HUES6 (cell line): ENCODE results near the gene ELFN2.

ENCODE experiments used
- H3K27ac ChIP-seq: 2 replicates; pipeline ENCODE4 v1.7.0; 2013; ENCODE audit warnings: low read depth, mild to moderate bottlenecking, low read length, inconsistent platforms
- H3K27me3 ChIP-seq: 2 replicates; pipeline ENCODE4 v1.6.1; 2013; ENCODE audit warnings: low read length; ENCODE audit not compliant: control insufficient read depth, insufficient read depth
- H3K36me3 ChIP-seq: 2 replicates; pipeline ENCODE4 v1.6.1; 2013; ENCODE audit warnings: low read length; ENCODE audit not compliant: control insufficient read depth, insufficient read depth
- H3K4me1 ChIP-seq: 2 replicates; pipeline ENCODE4 v1.6.1; 2013; ENCODE audit warnings: low read length; ENCODE audit not compliant: control insufficient read depth, insufficient read depth
- H3K4me3 ChIP-seq: 2 replicates; pipeline ENCODE4 v1.5.1; 2013; ENCODE audit warnings: low read depth, low read length
- H3K9ac ChIP-seq: one replicate; pipeline ENCODE4 v1.6.1; 2013; ENCODE audit warnings: mild to moderate bottlenecking, low read length
- H3K9me3 ChIP-seq: 2 replicates; pipeline ENCODE4 v1.6.1; 2013; ENCODE audit warnings: low read depth, low read length; ENCODE audit not compliant: control insufficient read depth, insufficient read depth

The ELFN2 gene

DNA sequence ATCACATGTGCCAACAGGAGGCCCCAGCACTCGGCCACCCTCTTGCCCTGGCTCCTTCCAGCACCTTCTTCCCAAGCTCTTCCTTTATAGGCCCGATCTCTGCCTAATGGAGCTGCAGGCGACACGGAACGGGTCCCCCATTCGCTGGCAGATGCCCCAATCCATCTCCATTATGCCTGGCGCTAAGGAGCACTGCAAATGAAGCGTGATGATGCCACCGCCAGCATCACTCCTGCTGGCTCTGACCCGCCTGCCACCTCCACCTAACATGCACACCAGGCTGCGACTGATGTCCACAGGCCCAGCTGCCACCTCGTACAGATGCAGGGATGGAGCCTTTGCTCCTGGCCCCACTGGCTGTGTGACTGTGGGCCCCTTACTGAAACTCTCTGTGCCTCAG lies 33.5 kb downstream of the ELFN2 start:
- no peak overlapping the region for H3K9ac ChIP-seq
- H3K4me1 ChIP-seq, result no peaks in the 10 kb centered on the region
- no peaks in the 10 kb centered on the region for H3K27me3 ChIP-seq
- no peaks in the 10 kb centered on the region for H3K9me3 ChIP-seq
- H3K36me3 ChIP-seq, result no peaks in the 10 kb centered on the region
- no peak overlapping the region for H3K27ac ChIP-seq
- no peak overlapping the region for H3K4me3 ChIP-seq

DNA sequence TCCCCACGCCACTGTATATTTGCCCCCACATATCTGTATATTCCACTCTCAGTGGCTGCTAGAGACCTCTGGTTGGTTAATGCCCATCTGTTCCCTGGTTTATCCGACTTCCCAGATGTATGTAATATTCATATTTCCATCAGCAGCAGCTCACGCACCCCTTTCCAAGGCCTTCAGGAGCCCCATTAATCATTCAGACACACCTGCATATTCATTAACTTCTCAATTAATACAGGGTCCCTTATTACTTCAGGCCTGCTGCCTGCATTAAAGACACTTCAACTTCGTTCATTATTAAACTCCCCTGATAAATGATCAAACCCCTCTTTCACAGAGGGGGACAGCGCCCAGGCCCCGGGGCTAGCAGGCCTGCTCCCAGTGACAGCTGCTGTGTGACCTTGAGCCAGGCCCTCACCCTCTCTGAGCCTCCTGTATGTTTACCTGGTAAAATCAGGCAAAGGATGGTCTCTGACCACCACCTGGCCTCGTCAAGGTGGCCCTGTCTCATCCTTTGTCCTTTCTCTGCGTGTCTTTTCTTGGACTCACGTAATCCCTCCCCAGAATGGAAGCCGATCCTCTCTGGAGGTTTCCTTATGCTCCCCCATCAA lies 34.5 kb downstream of the ELFN2 start:
- Histone ChIP-seq H3K9ac (no peak overlapping the region), H3K4me1 (no peaks in the 10 kb centered on the region), H3K36me3 (no peaks in the 10 kb centered on the region), H3K9me3 (no peaks in the 10 kb centered on the region), H3K27ac (no peak overlapping the region), H3K4me3 (no peak overlapping the region), H3K27me3 (no peaks in the 10 kb centered on the region)

DNA sequence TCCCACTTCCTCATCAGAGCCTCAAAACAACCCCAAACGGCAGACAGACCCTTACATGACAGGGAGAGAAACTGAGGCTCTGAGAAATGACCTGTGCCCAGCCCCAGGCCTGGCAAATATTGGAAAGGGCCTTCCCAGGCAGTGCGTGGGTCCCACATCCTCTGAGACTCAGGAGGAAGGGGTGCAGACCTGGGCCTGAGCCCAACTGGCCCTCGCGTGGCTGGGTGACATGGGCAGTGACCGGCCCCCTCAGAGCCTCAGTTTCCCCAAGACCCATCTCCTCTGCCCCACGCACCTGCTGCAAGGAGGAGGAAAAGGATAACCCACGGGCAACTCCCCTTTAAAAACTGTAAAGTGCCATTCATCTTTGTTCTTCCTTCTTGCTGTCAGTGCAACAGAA lies 35.6 kb downstream of the ELFN2 start:
- H3K4me3 ChIP-seq, result no peak overlapping the region
- H3K9me3 ChIP-seq, result no peaks in the 10 kb centered on the region
- H3K27me3 ChIP-seq, result no peaks in the 10 kb centered on the region
- H3K9ac ChIP-seq, result no peak overlapping the region
- no peaks in the 10 kb centered on the region for H3K36me3 ChIP-seq
- no peak overlapping the region for H3K27ac ChIP-seq
- no peaks in the 10 kb centered on the region for H3K4me1 ChIP-seq

DNA sequence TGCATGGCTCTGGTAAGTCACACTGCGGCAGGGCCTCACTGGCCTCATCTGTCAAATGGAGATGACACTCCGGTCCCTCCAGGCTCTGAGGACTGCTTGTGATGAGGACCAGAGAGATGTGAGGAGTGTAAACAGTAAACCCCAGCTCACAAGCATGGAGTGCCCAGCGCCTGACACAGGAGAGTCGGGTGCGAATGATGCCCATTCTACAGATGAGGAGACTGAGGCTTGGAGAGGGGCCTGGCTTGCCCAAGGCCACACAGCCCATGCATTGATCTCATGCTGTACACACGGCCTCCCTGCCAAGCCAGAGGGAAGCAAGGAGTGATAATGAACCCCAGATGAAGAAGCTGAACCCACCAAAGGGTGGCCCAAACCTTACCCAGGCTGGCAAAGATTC lies 37.2 kb downstream of the ELFN2 start:
- no peaks in the 10 kb centered on the region for H3K36me3 ChIP-seq
- no peak overlapping the region for H3K9ac ChIP-seq
- no peaks in the 10 kb centered on the region for H3K4me1 ChIP-seq
- no peak overlapping the region for H3K4me3 ChIP-seq
- no peaks in the 10 kb centered on the region for H3K9me3 ChIP-seq
- H3K27me3 ChIP-seq, result no peaks in the 10 kb centered on the region
- no peak overlapping the region for H3K27ac ChIP-seq

DNA sequence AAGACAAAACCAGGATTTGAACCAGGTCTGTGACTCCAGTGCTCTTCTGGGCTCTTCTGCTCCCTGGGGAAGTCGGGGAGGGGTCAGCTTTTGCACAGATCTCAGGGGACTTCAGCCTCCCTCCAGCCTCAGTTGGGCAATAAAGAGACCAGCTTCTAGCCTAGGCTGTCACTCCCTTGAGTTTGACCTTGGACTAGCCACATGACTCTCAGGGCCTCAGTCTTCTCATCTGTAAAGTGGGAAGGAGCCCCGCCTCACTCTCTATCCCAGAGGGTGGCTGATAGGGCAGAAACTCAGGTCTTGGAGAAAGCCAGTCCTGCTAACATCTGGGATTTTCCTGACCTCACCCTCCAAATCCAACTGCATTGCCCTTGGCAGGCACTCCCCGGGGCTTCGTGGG lies 38.7 kb downstream of the ELFN2 start:
- H3K9me3 ChIP-seq, result no peaks in the 10 kb centered on the region

DNA sequence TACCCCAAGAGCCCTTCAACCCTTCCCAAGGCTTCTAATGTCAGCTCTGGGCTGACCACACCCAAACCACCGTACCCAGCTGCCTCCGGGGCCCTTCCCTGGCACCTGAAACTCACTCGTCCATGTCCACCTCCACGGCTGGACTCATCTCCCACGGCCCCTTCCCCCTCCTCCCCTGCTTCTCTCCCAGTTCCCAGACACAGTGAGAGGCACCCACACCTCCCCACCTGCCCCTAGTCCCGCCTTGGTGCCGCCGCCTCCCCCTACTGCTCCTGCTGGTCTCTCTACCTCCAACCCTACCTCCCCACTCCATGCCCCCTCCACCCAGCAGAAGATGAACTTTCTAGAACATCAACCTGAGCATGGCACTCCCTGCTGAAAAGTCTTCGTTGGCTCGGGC lies 39.5 kb downstream of the ELFN2 start:
- H3K9ac ChIP-seq, result no peak overlapping the region
- no peaks in the 10 kb centered on the region for H3K9me3 ChIP-seq
- H3K27me3 ChIP-seq, result no peaks in the 10 kb centered on the region
- no peak overlapping the region for H3K27ac ChIP-seq
- no peaks in the 10 kb centered on the region for H3K36me3 ChIP-seq
- H3K4me3 ChIP-seq, result no peak overlapping the region
- H3K4me1 ChIP-seq, result no peaks in the 10 kb centered on the region

More for the DNA sequence above, 38.7 kb downstream of the ELFN2 start:
- no peak overlapping the region for H3K9ac ChIP-seq
- H3K27me3 ChIP-seq, result no peaks in the 10 kb centered on the region
- no peak overlapping the region for H3K4me3 ChIP-seq
- no peaks in the 10 kb centered on the region for H3K36me3 ChIP-seq
- H3K27ac ChIP-seq, result no peak overlapping the region
- no peaks in the 10 kb centered on the region for H3K4me1 ChIP-seq

DNA sequence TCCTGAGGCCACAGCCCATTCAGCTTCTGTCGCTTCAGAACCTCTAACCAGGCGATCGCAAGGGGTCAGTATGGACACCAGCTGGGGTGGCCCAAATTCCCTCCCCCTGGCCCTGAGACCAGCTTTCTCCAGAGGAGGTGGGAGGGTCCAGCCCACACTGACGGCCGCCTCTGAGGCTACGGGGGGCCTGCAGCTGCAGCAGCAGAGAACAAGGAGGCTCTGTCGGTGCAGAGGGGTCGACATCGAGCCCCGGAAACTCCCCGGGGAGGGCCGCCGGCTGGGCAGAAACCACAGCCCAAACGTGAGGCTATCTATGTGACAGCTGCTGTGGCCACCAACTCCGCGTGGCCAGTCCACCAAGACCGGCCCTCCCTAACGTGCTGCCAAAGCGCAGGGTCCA lies 40.8 kb downstream of the ELFN2 start:
- Histone ChIP-seq H3K4me3 (no peak overlapping the region), H3K9ac (no peak overlapping the region), H3K4me1 (no peaks in the 10 kb centered on the region), H3K27ac (no peak overlapping the region), H3K27me3 (no peaks in the 10 kb centered on the region), H3K36me3 (no peaks in the 10 kb centered on the region), H3K9me3 (no peaks in the 10 kb centered on the region)

DNA sequence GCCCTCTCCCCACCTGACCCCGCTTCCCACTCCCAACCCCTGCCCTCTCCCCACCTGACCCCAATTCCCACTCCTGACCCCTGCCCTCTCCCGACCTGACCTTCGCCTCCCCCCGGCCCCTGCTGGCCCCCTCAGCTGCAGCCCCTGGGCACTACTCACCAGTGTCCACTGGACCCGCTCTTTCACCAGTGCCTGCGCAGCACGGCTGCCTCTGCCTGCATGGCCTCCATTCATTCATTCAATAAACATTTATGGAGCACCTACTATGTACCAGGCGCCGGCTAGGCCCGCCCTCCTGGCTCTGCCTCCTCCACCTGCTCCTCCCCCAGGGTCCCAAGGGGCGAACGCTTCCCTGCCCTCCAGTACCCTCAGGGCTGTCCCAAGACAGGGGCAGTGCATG lies 42.6 kb downstream of the ELFN2 start:
- Histone ChIP-seq H3K4me1 (no peaks in the 10 kb centered on the region), H3K36me3 (no peaks in the 10 kb centered on the region), H3K9me3 (no peaks in the 10 kb centered on the region), H3K27me3 (peaks cover 6% of the 10 kb centered on the region; the same call in 1 of the 2 replicates), H3K9ac (no peak overlapping the region), H3K4me3 (no peak overlapping the region), H3K27ac (no peak overlapping the region)

DNA sequence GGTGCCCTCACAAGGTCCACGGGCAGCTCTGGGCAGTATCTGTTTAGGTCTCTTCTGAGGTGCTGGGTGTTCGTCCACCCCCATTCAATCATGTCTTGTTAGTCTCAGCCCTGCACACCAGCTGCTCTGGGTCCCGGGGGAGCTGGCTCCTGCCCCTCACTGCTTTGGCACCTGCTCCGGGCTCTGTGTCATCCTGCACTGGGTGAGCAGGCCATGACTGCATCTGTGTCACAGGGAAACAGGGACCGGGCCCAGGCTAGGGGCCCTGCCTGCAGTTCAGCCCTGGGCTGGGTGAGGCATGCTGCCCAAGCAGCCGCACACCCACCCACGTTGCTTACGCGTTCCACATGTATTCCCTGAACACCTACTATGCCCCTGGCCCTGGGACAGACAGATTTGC lies 43.9 kb downstream of the ELFN2 start:
- H3K27ac ChIP-seq, result no peak overlapping the region
- H3K4me3 ChIP-seq, result no peak overlapping the region
- H3K27me3 ChIP-seq, result peaks cover 6% of the 10 kb centered on the region; the same call in 1 of the 2 replicates
- H3K4me1 ChIP-seq, result no peaks in the 10 kb centered on the region
- H3K9ac ChIP-seq, result no peak overlapping the region
- H3K9me3 ChIP-seq, result no peaks in the 10 kb centered on the region
- no peaks in the 10 kb centered on the region for H3K36me3 ChIP-seq

DNA sequence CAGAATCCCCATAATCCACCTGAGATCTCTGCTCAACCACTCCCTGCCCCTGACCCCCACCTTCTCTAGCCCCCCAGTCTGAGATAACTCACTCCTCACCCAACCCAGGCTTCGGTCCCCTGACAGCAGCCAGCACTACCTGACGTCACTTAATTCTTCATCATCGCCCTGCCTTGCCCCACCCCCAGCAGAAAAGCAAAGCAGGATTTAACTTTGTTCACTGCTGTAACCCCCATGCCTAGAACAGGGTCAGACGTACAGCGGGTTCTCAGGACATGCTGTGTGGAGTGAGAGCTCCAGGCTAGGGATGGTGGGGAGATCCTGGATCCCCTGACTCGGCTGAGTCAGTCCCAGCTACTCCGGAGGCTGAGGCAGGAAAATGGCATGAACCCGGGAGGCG lies 45.8 kb downstream of the ELFN2 start:
- no peak overlapping the region for H3K4me3 ChIP-seq
- no peaks in the 10 kb centered on the region for H3K9me3 ChIP-seq
- H3K36me3 ChIP-seq, result no peaks in the 10 kb centered on the region
- no peaks in the 10 kb centered on the region for H3K4me1 ChIP-seq
- no peak overlapping the region for H3K27ac ChIP-seq
- peaks cover 6% of the 10 kb centered on the region; the same call in 1 of the 2 replicates for H3K27me3 ChIP-seq
- H3K9ac ChIP-seq, result no peak overlapping the region

DNA sequence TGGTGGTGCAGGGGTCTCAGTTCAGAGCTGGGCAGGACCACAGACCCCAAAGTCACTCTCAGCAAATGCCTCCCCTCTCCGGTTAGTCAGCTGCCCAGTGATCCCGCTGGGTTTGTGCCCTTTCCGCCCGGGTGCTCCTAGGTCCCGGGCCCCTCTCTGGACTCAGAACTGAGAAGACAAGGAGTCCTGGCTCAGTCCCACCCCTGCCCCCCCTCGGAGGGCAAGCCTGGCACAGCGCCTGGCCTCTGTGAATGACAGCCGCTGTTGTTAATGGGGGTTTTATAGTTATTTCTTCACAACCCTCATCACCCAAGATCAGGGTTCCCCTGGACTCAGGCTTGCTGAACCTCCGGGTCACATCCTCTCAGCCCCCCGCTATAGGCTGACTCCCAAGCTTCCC lies 47.6 kb downstream of the ELFN2 start:
- Histone ChIP-seq H3K27ac (no peak overlapping the region), H3K27me3 (peaks cover 6% of the 10 kb centered on the region; the same call in 1 of the 2 replicates), H3K9me3 (no peaks in the 10 kb centered on the region), H3K9ac (no peak overlapping the region), H3K4me3 (no peak overlapping the region), H3K4me1 (no peaks in the 10 kb centered on the region), H3K36me3 (no peaks in the 10 kb centered on the region)

DNA sequence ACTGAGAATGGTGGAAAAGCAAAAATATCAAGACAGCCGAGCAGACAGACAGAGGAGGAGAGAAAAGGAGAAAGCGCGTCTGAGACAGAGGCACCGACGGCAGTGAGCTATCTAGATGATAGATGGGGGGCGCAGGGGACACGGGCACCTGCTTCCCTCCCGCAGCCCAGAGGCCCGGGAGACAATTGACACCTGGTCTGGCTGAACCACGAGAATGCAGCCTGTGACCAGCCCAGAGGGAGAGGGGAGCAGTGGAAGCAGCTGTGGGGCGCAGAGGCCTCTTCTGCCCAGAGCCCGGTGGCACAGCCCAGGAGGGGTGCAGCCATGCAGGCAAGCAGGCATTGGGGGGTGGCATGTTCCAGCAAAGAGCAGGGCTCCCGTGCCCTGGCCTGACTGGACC lies 48.2 kb downstream of the ELFN2 start:
- H3K27ac ChIP-seq, result no peak overlapping the region
- no peak overlapping the region for H3K4me3 ChIP-seq
- H3K9me3 ChIP-seq, result no peaks in the 10 kb centered on the region
- H3K9ac ChIP-seq, result no peak overlapping the region
- no peaks in the 10 kb centered on the region for H3K4me1 ChIP-seq
- H3K36me3 ChIP-seq, result no peaks in the 10 kb centered on the region
- H3K27me3 ChIP-seq, result peaks cover 6% of the 10 kb centered on the region; the same call in 1 of the 2 replicates
